Activated CD4-positive, alpha-beta T cell treated with anti-CD3 and anti-CD28 coated beads for 36 hours (primary cell): ENCODE results near the gene HIRIP3. TPM values are rescaled to one million over a fixed set of nuclear protein-coding genes. Genes with fewer than 3 reads are reported as not detected.

Experiments used
- ATAC-seq: fragments of 200-7000 bp; cut with Tn5 transposase; one replicate; pipeline ENCODE4 v1.10.0; 2021; ENCODE audit warnings: mild to moderate bottlenecking, moderate library complexity
- CTCF ChIA-PET: fragments of 350-600 bp; sonication (Branson Sonifier 250); formaldehyde crosslinking; loops from one replicate; lab custom pipeline; 2021; ENCODE audit warnings: antibody characterized with exemption; lab: Charles Lee
- POLR2A ChIA-PET: fragments of 350-600 bp; sonication (Branson Sonifier 250); formaldehyde crosslinking; loops from one replicate; lab custom pipeline; 2021; ENCODE audit warnings: antibody characterized with exemption, inconsistent platforms; lab: Charles Lee
- DNase-seq: peaks from one replicate; pipeline ENCODE4 v3.0.0-alpha.2; 2020
- H3K27ac Mint-ChIP-seq: one replicate; pipeline ENCODE4 v1.8.0; 2021; ENCODE audit warnings: mixed read lengths
- H3K27me3 Mint-ChIP-seq: one replicate; pipeline ENCODE4 v1.8.0; 2021; ENCODE audit warnings: mixed read lengths
- H3K36me3 Mint-ChIP-seq: one replicate; pipeline ENCODE4 v1.8.0; 2021; ENCODE audit warnings: low read depth, mixed read lengths
- H3K4me1 Mint-ChIP-seq: one replicate; pipeline ENCODE4 v1.8.0; 2021; ENCODE audit warnings: mixed read lengths
- H3K4me3 Mint-ChIP-seq: one replicate; pipeline ENCODE4 v1.8.0; 2021; ENCODE audit warnings: mild to moderate bottlenecking, moderate library complexity, mixed read lengths
- H3K9me3 Mint-ChIP-seq: one replicate; pipeline ENCODE4 v1.8.0; 2021; ENCODE audit warnings: low read depth, mixed read lengths
- intact Hi-C, 2 experiments: fragments of 100-400 bp; cut with DNase I in 1 of 2; cut with micrococcal nuclease in 1 of 2; formaldehyde crosslinking; loops; one replicate each; pipeline versions ENCODE4 v1.14.2 to v1.15.1; 2022 to 2024; cut with DNase I, micrococcal nuclease
- total RNA-seq, 2 experiments: library from RNA; stranded (reverse); gene quantifications; one replicate each; pipeline ENCODE4 v1.2.3, GENCODE V29; 2021

The HIRIP3 gene
- total RNA-seq, 2 experiments from 2014 or later = 25.1 to 36.8 TPM

GRCh38 chr16:29982560-29983419 is 12.6 kb downstream of the HIRIP3 start:
- Mint-ChIP-seq H3K27me3 (no peaks in the 10 kb centered on the region), H3K4me1 (no peaks in the 10 kb centered on the region), H3K9me3 (no peaks in the 10 kb centered on the region), H3K27ac (no peak overlapping the region), H3K36me3 (peaks cover 39% of the 10 kb centered on the region), H3K4me3 (no peak overlapping the region)
- no peak for ATAC-seq
- DNase-seq = no peak
- ChIA-PET POLR2A (no interaction called here), CTCF (interaction anchor here (1.1 kb wide), 1 partner anchor 291 kb away, joined by 4 read pairs; no protein-coding TSS in a partner anchor)
- intact Hi-C loops = no loop called here

- ATAC-seq (no peak), DNase-seq (no peak)
- intact Hi-C loops = no loop called here
- Mint-ChIP-seq H3K36me3 (peaks cover 28% of the 10 kb centered on the region), H3K27ac (no peak overlapping the region), H3K4me3 (no peak overlapping the region), H3K4me1 (peaks cover 26% of the 10 kb centered on the region), H3K27me3 (no peaks in the 10 kb centered on the region), H3K9me3 (no peaks in the 10 kb centered on the region)
- POLR2A ChIA-PET = interaction anchor here (0.6 kb wide), 1 partner anchor 287 kb away, joined by 8 read pairs; no protein-coding TSS in a partner anchor
- CTCF ChIA-PET = interaction anchor here (0.6 kb wide), 2 partner anchors 101 to 207 kb away, joined by 3 read pairs; no protein-coding TSS in a partner anchor
Measured at GRCh38 chr16:29978564-29979270, 16.7 kb downstream of the HIRIP3 start.

GRCh38 chr16:29978081-29978480 is 17.3 kb downstream of the HIRIP3 start:
- ATAC-seq = no peak
- ChIA-PET POLR2A (interaction anchor here (0.6 kb wide), 1 partner anchor 287 kb away, joined by 8 read pairs; no protein-coding TSS in a partner anchor), CTCF (no interaction called here)
- intact Hi-C loops = no loop called here
- no peak for DNase-seq
- peaks cover 28% of the 10 kb centered on the region for H3K36me3 Mint-ChIP-seq
- H3K27ac Mint-ChIP-seq = peak overlapping the region; percentile 30
- H3K4me1 Mint-ChIP-seq = peaks cover 29% of the 10 kb centered on the region
- H3K9me3 Mint-ChIP-seq = peaks cover under 1% of the 10 kb centered on the region
- no peak overlapping the region for H3K4me3 Mint-ChIP-seq
- no peaks in the 10 kb centered on the region for H3K27me3 Mint-ChIP-seq

GRCh38 chr16:29977063-29977825 is 18.2 kb downstream of the HIRIP3 start:
- intact Hi-C loops = no loop called here
- Mint-ChIP-seq H3K27ac (peak overlapping the region; percentile 10), H3K27me3 (no peaks in the 10 kb centered on the region), H3K4me1 (peaks cover 31% of the 10 kb centered on the region), H3K36me3 (peaks cover 32% of the 10 kb centered on the region), H3K4me3 (no peak overlapping the region), H3K9me3 (peaks cover 4% of the 10 kb centered on the region)
- DNase-seq (no peak), ATAC-seq (no peak)
- POLR2A ChIA-PET = interaction anchor here (0.6 to 1.0 kb wide), 3 partner anchors 21 to 51 kb away, joined by 4 read pairs; no protein-coding TSS in a partner anchor
- CTCF ChIA-PET = no interaction called here

- Mint-ChIP-seq H3K9me3 (peaks cover 4% of the 10 kb centered on the region), H3K4me1 (peaks cover 31% of the 10 kb centered on the region), H3K27ac (peak overlapping the region; percentile 86), H3K36me3 (peaks cover 35% of the 10 kb centered on the region), H3K4me3 (peak overlapping the region; percentile 87), H3K27me3 (no peaks in the 10 kb centered on the region)
- ChIA-PET CTCF (interaction anchor here (0.8 to 1.3 kb wide), 6 partner anchors 10 to 151 kb away, joined by 3 to 5 read pairs (median 4); partner anchors contain the start of gene TMEM219), POLR2A (interaction anchor here (0.5 to 1.1 kb wide), 4 partner anchors 9 to 1002 kb away, joined by 4 read pairs; no protein-coding TSS in a partner anchor)
- DNase-seq (peak; percentile 33), ATAC-seq (no peak)
- intact Hi-C loops = no loop called here
Measured at GRCh38 chr16:29975811-29976511, 19.5 kb downstream of the HIRIP3 start.

- peak overlapping the region; percentile 87 for H3K4me3 Mint-ChIP-seq
- peaks cover 31% of the 10 kb centered on the region for H3K4me1 Mint-ChIP-seq
- POLR2A ChIA-PET = interaction anchor here (0.7 to 1.1 kb wide), 2 partner anchors 10 to 18 kb away, joined by 4 read pairs; no protein-coding TSS in a partner anchor
- intact Hi-C loops = no loop called here
- ATAC-seq = no peak
- H3K27me3 Mint-ChIP-seq = no peaks in the 10 kb centered on the region
- no peak for DNase-seq
- H3K27ac Mint-ChIP-seq = peak overlapping the region; percentile 86
- CTCF ChIA-PET = interaction anchor here (0.6 to 1.3 kb wide), 6 partner anchors 9 to 274 kb away, joined by 3 to 4 read pairs (median 3); partner anchors contain the start of gene PAGR1
- H3K36me3 Mint-ChIP-seq = peaks cover 35% of the 10 kb centered on the region
- H3K9me3 Mint-ChIP-seq = peaks cover 4% of the 10 kb centered on the region
Measured at GRCh38 chr16:29975134-29975538, 20.3 kb downstream of the HIRIP3 start.

GRCh38 chr16:29974291-29975133 is 20.9 kb downstream of the HIRIP3 start:
- ATAC-seq (no peak), DNase-seq (peak; percentile 43)
- ChIA-PET POLR2A (interaction anchor here (0.6 to 1.5 kb wide), 2 partner anchors 21 to 325 kb away, joined by 6 to 8 read pairs; partner anchors contain the start of gene HIRIP3), CTCF (interaction anchor here (0.6 to 3.3 kb wide), 6 partner anchors 9 to 274 kb away, joined by 3 to 15 read pairs (median 4); partner anchors contain the start of genes PAGR1 and TMEM219)
- Mint-ChIP-seq H3K4me3 (peak overlapping the region; percentile 87), H3K27ac (peak overlapping the region; percentile 86), H3K36me3 (peaks cover 36% of the 10 kb centered on the region), H3K4me1 (peaks cover 31% of the 10 kb centered on the region), H3K27me3 (no peaks in the 10 kb centered on the region), H3K9me3 (peaks cover 4% of the 10 kb centered on the region)
- intact Hi-C loops = loop anchor here (5.0 kb wide), 2 partner anchors 227 to 272 kb away; partner anchors contain the start of gene C16orf54 (in 1 of the 2)

- H3K4me1 Mint-ChIP-seq = peaks cover 31% of the 10 kb centered on the region
- peaks cover 4% of the 10 kb centered on the region for H3K9me3 Mint-ChIP-seq
- DNase-seq (peak; percentile 98), ATAC-seq (peak; percentile 98)
- POLR2A ChIA-PET = interaction anchor here (0.6 to 1.5 kb wide), 10 partner anchors 11 to 1151 kb away, joined by 3 to 14 read pairs (median 5); partner anchors contain the start of genes ALDOA, ASPHD1, ATXN2L and HIRIP3
- intact Hi-C loops = loop anchor here (1.0 to 5.0 kb wide), 13 partner anchors 11 to 1151 kb away; partner anchors contain the start of genes INO80E (in 2 of the 2), TMEM219 (in 2 of the 2), ASPHD1 (in 1 of the 2) and ATXN2L (in 1 of the 2)
- peak within 1 kb of the TSS; percentile 87 for H3K4me3 Mint-ChIP-seq
- CTCF ChIA-PET = interaction anchor here (0.6 to 3.3 kb wide), 14 partner anchors 11 to 282 kb away, joined by 3 to 15 read pairs (median 4); partner anchors contain the start of genes KIF22, PAGR1 and TMEM219
- H3K36me3 Mint-ChIP-seq = peaks cover 34% of the 10 kb centered on the region
- no peaks in the 10 kb centered on the region for H3K27me3 Mint-ChIP-seq
- peak within 1 kb of the TSS; percentile 86 for H3K27ac Mint-ChIP-seq
Measured at GRCh38 chr16:29973384-29974246, 21.8 kb downstream of the HIRIP3 start, which contains the start of gene TAOK2. TSS of gene TAOK2 (plus strand) at chr16:29973868. CDS start at chr16:29977773, 3,905 bp downstream.
